Fibroblast of peridontal ligament (primary cell): ENCODE measurements around the gene SLC27A3.

Source experiments
- DNase-seq: peaks from one replicate; pipeline ENCODE4 v3.0.0-alpha.2; 2010; ENCODE audit errors: extremely low read depth

The SLC27A3 gene

DNA sequence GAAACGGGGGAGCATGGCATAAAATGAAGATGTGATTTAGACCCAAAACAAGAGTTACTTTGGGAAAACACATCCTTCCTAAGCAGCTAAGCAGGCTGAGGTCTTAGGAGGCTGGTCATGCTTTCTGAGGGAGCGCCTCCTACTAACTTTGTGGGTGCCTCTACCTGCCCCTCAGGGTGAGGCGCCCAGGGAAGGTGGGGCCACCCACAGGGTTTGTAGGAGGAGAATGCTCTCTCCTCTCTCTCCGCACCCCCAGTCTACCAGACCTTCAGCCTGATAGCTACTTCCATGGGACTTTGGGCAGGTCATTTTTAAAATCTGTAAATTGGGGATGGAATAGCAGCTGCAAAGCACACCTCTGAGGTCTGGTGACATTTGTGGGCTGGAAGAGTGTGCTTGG, 23.8 kb downstream of the SLC27A3 start:
- DNase-seq, result no peak

DNA sequence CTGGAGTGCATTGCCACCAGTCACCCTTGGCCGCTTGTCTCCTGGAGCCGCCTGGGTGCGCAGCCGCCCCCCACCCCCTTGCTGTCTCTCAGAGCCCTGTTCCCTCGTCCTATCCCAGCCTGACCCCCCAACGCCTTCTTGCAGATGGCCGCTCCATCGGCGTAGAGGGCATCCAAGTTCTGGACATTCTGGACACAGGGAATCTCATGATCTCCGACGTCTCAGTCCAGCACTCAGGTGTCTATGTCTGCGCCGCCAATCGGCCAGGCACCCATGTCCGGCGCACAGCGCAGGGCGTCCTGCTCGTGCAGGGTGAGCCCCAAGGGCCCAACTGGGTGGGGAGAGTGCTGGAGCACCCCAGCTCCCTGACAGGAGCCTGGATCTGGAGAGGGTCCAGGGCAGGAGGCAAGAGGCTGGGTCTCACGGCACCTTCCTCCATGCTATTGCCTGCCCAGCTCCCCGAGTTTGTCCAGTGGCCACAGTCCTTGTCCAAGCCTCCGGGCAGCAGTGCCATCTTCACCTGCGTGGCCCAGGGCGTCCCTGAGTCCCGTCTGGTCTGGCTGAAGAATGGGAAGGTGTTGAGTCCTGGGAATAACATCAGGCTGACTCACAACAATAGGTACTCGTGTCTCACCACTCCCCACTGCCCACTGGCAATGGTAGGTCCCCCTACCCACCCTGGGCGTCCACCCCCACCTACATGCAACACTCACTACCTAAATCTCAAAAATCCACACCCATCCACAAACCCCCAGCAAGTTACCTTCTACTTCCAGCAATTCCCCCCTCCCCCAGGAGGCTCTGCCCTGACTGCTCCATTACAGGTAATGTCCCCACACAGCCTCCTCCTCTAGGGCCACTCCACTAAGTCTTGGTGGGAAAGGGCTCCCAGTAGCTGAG, 24.6 kb downstream of the SLC27A3 start:
- DNase-seq, result no peak

DNA sequence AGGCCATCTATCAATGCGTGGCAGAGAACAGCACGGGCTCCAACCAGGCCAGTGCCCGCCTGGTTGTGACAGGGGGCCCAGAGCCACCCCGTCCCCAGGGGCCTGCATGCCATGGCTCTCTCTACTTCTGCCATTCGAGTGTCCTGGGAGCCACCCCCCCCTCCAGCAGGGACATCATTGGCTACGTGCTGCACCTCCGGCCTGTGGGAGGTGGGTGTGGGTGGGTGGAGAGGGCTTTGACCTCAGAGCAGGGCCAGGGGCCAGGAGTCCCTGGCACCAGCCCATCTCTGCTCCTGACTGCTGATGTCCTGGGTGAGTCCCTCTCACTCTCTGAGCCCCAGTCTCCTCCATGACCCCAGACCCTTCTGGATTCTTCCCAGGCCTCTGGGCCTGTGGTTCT, 25.3 kb downstream of the SLC27A3 start:
- no peak for DNase-seq

DNA sequence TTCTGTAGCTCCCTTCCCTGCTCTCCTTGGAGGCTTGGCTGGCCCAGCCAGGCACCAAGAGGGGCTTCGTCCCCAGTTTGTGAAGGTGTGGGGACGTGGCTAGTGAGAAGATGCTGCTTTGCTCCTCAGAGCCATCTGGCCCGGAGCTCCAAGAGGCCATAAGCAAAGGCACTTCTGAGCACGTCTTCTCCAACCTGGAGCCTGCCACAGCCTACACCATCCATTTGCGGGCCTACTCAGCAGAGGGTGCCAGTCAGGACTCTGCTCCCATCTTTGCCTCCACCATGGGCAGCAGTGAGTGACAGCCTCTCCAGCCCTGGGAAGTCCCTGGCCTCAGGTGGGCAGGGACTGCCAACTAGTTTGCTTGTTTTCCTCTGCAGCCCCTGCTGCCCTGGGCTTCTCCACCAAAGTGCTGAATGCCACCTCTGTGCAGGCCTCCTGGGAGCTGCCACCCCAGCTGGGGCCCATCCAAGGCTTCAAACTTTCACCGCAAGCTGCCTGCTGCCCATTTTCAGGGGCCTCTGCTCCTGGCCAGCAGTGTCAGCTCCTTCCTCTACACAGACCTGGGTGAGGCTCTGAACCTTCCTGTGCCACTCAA, 25.9 kb downstream of the SLC27A3 start:
- DNase-seq, result no peak

DNA sequence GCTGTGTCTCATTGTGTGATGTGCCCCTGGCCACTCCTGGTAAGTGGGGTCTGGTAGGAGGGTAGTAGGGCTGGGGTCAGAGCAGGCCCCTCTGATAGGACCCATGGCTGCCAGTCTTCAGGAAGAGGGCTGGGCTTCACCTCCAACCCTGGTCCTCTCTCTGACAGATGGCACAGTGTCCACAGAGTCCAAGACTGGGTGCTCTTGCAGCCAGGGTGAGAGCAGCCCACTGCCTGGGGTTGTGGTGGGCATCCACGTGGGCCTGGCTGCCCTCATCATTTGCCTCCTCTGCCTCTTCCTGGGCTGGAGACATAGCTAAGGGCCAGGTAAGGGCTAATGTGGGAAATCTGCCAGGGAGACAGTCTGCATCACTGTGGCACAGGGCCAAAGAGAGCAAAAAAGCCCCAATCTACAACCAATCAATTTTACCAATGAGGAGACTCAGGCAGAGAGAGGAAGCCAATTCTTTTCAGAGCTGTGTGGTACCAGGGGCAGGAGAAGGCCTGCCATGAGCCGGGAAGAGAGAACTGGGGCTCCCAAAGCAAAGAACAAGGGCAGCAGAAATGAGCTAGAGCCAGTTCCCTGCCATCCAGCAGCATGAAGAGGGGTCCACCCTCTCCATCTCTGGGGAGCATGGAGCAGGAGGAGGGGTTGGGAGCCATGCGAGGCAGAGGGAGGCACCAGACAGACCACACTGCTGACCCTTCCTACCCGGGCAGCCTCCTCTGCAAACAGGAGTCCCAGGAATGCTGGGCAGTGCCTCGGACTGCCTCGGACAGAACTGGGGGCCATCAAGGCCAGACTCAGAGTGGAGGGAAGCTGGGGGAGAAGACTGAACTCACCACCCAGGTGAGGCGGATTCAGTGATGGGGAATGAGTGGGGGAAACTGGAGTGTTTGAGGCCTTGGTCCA, 26.8 kb downstream of the SLC27A3 start:
- no peak for DNase-seq

DNA sequence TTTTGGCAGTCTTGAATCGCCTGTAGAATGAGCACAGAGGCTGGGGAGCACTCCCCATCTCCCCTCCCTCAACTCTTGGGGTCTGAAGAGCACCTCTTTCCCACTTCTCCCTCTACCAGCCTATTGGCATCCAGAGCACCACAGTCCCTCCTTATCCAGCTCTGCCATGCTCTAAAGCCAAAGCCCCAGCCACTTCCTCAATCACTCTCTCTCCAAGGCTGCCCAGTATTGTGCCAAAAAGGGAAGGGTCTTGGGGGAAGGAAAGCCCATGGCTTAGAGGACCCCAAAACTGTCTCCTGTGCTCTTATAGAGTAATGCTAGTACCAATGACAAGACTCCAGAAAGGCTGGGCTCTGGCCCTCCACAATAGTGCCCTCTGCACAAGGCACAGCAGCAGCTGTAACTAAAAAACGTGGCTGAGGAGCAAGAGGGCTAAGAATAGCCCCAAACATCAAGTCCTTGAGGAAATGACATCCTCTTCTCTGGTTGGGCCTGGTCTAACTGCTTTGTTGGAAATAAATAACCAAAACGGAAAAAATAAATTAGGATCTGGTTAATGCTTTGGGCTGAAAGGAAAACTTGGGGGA, 28.4 kb downstream of the SLC27A3 start:
- no peak for DNase-seq

DNA sequence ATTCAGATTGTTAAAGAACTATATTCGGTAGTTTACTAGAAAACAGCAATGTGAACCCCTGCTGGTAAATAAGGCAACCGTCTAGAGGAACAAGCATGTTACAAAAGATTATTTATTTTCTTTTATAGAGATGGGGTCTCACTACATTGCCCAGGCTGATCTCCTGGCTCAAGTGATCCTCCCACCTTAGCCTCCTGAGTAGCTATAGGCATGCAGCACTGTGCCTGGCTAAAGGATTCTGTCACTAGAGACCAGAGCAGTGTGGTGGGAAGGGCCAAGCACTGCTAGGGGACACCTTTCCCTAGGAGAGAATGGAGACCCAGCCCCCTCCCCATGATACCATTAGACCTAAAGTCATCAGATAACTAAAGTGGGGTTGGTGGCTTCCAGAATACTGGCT, 28.9 kb downstream of the SLC27A3 start:
- DNase-seq, result no peak

DNA sequence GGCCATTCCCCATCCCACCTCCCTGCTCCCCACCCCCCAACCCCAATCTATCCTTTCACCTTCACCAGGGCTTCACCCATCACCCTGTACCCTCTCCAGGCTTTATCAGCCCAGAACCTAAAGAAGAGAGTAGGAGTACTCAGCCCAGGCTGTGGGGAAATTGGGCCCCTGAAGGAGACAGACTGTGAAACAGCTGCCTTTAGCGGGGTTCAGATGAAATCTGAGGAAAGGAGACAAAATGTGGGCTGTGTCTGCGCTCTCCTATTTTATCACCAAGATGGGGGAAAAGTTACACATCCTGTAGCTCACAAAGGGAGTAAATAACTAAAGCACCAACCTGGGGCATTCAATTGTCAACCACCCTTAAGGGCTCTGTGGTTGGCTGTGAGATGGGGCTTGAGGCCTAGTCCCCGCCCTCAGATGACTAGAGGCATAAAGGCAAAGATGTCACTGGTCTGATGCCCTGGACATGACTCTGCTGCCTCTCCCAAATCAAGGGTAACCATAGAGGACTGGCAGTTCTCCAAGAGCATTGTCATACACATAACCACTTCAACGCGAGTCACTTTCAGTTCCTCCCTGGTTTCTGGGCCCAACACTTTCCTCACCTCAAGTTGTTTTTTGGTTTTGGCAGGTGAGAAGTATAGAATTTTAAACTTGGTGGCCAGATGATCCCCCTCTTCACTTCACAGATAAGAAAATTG, 30.0 kb downstream of the SLC27A3 start:
- peak; percentile 88 for DNase-seq

DNA sequence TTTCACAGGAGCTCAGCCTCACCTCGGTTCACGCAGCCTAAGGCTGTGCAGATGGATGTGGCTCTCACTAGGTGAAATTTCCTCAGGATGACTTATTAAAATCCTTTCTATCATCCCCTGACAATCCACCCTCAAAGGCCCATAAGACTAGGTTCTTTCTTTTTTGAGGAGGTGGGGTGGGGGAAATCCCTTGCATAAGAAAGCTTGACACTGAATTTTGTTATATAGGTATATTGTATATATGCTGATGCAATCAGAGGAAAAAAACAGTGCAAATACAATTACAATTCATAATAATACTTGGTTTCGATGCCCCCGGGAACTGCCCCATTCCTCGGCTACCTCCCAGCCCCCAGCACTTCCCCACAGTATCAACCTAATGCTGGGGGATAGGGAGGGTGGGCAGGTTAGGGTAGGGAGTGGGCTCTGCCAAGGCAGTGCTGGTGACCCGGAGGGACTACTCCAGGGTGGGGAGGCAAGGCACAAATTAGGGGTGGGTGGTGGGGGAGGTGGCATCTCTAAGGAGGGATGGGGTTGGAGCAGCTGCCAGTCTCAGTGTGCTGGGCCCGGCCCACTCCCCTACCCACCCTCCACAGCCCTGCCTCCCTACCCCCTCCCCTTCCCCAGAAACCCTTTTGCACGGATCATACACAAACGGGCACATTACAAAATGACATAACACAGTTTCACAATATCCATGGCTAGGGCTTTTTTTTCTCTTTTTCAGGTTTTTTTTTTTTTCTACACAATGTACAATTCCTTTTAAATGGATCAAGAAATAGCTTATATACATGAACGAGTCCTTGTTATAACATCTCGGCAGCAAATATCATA, 30.9 kb downstream of the SLC27A3 start:
- peak; percentile 29 for DNase-seq

DNA sequence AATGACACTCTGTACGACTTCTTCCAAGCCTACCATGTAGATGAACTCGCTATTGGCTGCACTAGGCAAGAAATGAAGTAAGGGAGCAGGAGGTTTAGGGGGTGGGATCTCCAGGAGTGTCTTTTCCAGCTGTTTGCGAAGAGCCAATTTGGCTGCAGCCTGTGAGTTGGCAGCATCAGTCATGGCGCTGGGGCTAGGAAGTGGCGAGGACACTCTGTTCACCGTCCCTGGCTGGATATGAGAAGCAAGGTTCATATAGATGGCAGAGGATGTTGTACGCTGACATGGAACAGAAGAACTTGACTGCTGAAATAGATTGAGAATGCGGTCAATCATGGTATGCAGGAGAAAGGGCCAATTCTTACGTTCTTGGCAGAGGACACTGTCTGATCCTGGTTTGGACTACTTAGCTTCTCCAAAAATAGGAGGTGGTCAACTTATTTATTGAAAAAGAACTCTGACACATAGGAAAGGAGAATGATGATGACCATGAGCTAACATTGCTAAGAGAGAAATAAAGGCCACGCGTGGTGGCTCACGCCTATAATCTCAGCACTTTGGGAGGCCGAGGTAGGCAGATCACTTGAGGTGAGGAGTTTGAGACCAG, 41.2 kb downstream of the SLC27A3 start:
- peak; percentile 48 for DNase-seq

DNA sequence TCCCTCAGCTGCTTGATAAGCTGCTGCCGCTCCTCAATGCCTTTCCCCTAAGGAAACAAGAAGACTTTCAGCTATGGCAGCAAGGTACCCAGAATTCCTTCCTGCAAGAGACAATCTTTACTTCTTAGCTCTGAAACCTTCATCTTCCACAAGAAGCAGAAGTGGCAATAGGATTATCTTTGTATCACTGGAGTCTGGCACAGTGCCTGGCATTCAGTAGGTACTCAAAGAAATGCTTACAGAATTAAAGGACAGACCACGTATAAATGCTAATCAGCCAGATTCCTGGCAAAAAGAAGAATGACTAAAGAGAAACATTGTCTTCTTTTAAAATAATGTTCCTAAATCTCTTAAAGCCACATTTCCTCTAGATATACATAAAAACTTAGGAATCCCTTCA, 43.7 kb downstream of the SLC27A3 start:
- DNase-seq, result no peak

DNA sequence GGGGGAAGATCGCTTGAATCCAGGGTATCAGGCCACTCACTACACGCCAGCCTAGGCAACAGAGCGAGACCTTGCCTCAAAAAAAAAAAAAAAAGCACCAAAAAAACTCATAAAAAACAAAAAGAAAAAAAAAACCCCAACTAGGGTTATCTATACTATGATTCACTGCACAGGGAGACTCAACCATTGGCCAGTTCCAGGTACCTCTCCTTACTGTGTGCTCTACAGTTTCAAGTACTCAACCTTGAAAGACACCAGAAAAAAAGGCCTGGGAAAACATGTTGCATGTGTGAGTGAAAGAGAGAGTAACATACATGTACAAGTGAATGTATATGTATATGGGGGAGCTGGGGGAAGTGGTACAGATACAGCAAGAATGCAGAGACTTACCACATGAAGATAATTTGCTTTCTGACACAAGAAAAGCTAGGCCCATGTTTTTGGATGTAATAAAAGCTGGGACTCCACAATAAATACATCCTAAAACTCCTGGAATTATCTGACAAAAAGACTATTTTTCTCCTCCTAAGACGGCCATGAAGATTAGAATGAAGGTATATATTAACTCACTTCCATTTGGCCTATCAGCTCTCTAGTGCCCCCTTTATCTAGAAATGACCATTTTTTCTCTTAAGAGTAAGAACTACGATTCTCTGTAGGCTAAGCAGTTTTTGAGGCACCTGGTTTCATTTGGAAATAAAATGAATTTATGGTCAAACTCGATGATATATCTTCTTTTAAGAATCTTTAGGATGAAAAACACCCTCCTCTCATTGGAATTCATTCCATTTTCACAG, 52.2 kb downstream of the SLC27A3 start:
- no peak for DNase-seq
